Ectodermal cell (in vitro differentiated cells): ENCODE data around the gene COL4A4.
A peak's percentile ranks its signal among the peaks of the same experiment; 100 is the strongest.

Experiments used
- H3K27ac ChIP-seq: 2 replicates; pipeline ENCODE4 v1.7.0; 2013; ENCODE audit warnings: mild to moderate bottlenecking, low read depth, low read length; ENCODE audit not compliant: insufficient read depth, poor library complexity, severe bottlenecking
- H3K27me3 ChIP-seq: 2 replicates; pipeline ENCODE4 v1.7.0; 2013; ENCODE audit warnings: mild to moderate bottlenecking, low read length; ENCODE audit not compliant: insufficient read depth, control insufficient read depth, poor library complexity, severe bottlenecking
- H3K36me3 ChIP-seq: one replicate; pipeline ENCODE4 v1.7.0; 2013; ENCODE audit warnings: low read length; ENCODE audit not compliant: control insufficient read depth, insufficient read depth
- H3K4me1 ChIP-seq: one replicate; pipeline ENCODE4 v1.7.0; 2013; ENCODE audit warnings: low read length; ENCODE audit not compliant: control insufficient read depth, insufficient read depth
- H3K4me3 ChIP-seq: 2 replicates; pipeline ENCODE4 v1.7.0; 2013; ENCODE audit warnings: low read depth, low read length, control low read depth; ENCODE audit not compliant: insufficient read depth
- H3K9me3 ChIP-seq: 2 replicates; pipeline ENCODE4 v1.7.0; 2013; ENCODE audit warnings: mild to moderate bottlenecking, low read length, moderate library complexity; ENCODE audit not compliant: control insufficient read depth
- WGBS, 2 experiments: methylation state at CpG; one replicate each; pipeline ENCODE4 v1.1.7; 2013; ENCODE audit warnings: missing lambda C conversion rate in 2 of 2; 5-methylcytosine and 5-hydroxymethylcytosine counted together

Gene COL4A4

DNA sequence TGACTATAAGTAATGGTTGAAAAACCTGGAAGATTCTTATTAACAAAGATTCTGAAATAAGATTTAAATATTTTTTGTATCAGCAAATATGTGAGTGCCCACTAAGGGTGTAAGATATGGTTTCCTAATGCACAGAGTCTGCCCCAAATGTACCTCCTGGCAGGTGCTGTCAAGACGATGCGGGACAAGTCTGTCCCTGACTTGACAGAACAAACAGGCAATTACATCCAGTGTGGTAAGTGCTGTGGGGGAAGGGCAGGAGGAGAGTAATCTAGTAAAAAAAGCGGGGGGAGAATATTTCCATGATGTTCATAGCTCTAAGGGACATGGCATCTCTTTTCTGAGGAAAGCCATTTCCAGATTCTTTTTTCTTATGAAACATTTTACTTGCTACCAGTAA is 127.5 kb downstream of the COL4A4 start:
- Histone ChIP-seq H3K4me1 (peaks cover 6% of the 10 kb centered on the region), H3K36me3 (no peaks in the 10 kb centered on the region), H3K4me3 (no peak overlapping the region), H3K9me3 (no peaks in the 10 kb centered on the region), H3K27ac (no peak overlapping the region), H3K27me3 (no peaks in the 10 kb centered on the region)
- 83 to 87% methylated on average over 3 of the region's 3 CpGs for WGBS, 2 experiments

DNA sequence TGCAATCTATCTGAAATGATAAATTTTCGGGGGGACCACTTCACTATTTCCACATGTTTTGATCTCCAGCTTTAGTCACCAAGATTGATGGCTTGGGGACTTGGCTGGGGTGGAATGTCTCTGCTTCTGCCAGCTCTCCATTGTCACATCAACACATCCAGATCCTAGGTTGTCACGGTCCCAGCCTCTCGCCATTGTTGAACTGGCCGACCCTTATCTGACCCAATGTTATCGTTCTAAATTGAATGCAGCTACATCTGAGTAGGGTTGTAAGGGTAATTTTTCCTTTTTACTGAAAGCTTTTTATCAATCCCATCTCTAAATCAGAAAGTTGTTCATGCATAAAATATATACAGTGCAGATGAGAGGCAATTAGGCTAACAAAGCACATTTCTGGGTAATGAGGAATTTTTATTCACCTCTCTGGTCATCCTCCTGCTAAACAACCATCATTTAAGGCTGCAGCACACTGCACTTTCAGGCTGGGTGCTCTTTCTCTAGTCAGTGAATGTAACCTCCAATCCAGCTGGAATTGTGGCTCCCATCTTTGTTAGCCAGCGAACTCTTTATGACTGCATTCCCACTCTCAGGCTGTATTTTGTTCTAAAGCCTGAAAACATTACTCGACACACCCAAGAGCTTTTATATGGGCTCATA is 128.2 kb downstream of the COL4A4 start:
- Histone ChIP-seq H3K27me3 (no peaks in the 10 kb centered on the region), H3K36me3 (no peaks in the 10 kb centered on the region), H3K4me3 (no peak overlapping the region), H3K9me3 (no peaks in the 10 kb centered on the region), H3K4me1 (peaks cover 6% of the 10 kb centered on the region), H3K27ac (peak overlapping the region; percentile 36)
- WGBS, 2 experiments = 79 to 82% methylated on average over 7 of the region's 7 CpGs

DNA sequence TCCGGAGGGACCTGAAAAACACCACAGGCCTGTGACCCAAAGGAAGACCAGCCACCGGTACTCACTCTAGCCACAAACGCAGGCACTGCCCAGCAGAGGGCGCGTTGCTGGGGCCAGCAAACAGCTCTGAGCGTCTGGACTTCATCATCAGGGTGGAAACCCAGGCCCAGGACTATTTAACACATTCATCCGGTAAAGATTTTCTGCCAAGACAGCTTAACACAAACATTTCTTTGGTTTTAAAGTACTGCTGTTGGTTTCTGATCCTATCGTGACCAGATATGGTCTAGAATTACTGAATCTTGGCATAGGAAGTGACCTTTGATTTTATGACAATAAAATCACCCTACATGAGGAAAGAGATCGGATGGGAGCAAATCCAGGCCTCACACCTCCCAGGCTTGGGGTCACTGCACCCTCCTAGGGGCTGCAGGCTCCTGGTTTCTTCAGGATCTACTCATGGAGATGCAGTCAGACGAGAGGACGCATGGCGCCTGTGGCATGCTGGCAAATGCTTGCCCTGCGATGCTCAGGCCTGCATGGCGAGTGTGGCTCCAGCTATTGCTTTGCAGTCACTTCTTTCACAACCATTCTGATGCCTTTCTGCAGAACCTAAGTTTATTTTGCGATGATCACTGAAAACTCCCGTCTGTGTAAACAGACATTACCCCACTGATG is 130.4 kb downstream of the COL4A4 start:
- Histone ChIP-seq H3K4me1 (peaks cover 6% of the 10 kb centered on the region), H3K9me3 (no peaks in the 10 kb centered on the region), H3K4me3 (no peak overlapping the region), H3K27me3 (no peaks in the 10 kb centered on the region), H3K27ac (no peak overlapping the region), H3K36me3 (no peaks in the 10 kb centered on the region)
- 58 to 60% methylated on average over 14 to 16 of the region's 16 CpGs for WGBS, 2 experiments

DNA sequence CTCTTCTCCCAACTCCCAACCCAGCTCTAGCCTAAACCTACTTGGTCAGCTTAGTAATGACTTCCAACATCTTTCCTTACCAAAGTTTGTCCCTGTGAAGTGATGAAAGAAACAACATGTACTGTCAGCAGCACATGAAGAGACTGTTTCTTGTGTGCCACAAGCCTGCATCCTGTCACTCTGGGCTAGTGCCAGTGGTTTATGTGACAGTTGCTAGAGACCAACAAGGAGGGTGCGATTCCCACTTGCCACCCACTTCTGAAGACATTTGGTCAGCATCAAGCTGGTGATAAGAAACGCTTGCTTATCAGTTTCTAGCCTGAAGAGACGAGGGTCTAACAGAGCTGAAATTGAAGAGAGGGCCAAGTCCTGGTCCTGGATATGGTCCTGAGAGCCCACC is 132.6 kb downstream of the COL4A4 start:
- WGBS, 2 experiments = 54 to 61% methylated on average over 3 of the region's 3 CpGs
- Histone ChIP-seq H3K27me3 (no peaks in the 10 kb centered on the region), H3K36me3 (no peaks in the 10 kb centered on the region), H3K27ac (no peak overlapping the region), H3K4me1 (peaks cover 6% of the 10 kb centered on the region), H3K4me3 (no peak overlapping the region), H3K9me3 (no peaks in the 10 kb centered on the region)

DNA sequence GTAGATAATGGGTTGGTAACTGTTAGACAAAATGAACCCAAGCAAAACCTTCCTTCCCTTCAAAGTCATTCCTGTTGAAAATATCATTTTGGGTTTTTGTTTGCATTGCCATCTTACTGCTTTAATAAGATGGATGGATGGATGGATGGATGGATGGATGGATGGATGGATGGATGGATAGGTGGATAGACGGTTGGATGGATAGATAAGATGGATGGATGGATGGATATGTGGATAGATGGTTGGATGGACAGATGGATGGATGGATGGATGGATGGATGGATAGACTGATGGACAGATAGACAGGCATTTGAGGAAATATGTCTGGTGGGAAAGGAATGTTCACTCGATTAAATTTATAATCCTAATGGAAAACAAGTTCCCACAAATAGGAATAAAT is 133.2 kb downstream of the COL4A4 start:
- Histone ChIP-seq H3K36me3 (no peaks in the 10 kb centered on the region), H3K9me3 (no peaks in the 10 kb centered on the region), H3K27ac (no peak overlapping the region), H3K4me3 (no peak overlapping the region), H3K4me1 (peaks cover 1% of the 10 kb centered on the region), H3K27me3 (no peaks in the 10 kb centered on the region)
- WGBS, 2 experiments = 90 to 96% methylated on average over 2 of the region's 2 CpGs

DNA sequence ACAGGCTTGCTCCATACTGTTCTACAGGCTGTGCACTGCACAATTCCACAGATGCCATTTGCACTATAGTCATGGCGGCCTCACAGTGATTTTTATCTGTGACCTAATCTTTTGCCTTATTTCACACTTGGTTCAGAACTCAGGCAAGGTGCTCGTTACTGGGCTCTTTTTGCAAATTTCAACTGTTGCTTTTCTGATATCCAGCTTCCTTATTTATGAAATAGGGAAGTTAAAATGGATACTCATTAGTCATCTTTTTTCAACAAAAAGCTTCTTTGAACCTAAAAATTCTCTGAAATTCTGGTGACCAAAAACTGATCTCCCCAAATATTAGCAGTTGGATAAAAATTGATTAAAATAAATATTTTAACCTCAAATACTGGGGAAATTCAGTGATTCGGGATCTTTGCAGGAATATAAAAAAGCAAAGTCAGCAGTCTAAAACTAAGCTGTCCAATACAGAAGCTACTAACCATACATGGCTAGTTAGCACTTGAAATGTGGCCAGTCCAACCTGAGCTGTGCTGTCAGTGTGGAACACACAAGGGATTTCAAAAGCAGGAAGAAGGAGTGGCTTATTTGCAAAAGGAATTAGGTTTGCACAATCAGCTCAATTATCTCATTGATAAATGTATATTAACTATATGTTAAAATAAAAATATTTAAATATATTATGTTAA is 134.4 kb downstream of the COL4A4 start:
- 91 to 92% methylated on average over 3 of the region's 3 CpGs for WGBS, 2 experiments
- no peak overlapping the region for H3K27ac ChIP-seq
- H3K36me3 ChIP-seq = no peaks in the 10 kb centered on the region
- no peaks in the 10 kb centered on the region for H3K27me3 ChIP-seq
- H3K9me3 ChIP-seq = no peaks in the 10 kb centered on the region
- no peak overlapping the region for H3K4me3 ChIP-seq
- H3K4me1 ChIP-seq = no peaks in the 10 kb centered on the region

DNA sequence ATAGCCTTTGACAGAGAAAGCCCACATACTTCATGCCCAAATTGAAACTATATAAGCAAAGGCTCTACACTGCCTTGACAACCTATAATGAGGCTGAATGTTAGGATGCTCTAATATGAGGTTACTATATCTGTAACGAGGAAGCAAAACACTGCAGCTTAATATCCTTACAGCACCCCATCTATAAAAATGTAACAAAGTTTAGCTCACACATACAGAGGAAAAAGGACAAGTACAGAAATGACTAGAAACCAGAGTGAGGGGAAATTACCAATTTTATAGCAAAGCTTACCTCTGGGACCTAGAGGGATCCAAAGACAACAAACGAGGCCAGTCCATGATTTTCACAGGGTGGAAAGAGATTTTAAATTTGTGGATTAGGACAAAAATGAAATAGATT is 138.5 kb downstream of the COL4A4 start:
- WGBS, 2 experiments = 100% methylated on average over 1 to 2 of the region's 2 CpGs
- Histone ChIP-seq H3K27ac (no peak overlapping the region), H3K27me3 (no peaks in the 10 kb centered on the region), H3K36me3 (no peaks in the 10 kb centered on the region), H3K4me1 (no peaks in the 10 kb centered on the region), H3K9me3 (no peaks in the 10 kb centered on the region), H3K4me3 (no peak overlapping the region)

DNA sequence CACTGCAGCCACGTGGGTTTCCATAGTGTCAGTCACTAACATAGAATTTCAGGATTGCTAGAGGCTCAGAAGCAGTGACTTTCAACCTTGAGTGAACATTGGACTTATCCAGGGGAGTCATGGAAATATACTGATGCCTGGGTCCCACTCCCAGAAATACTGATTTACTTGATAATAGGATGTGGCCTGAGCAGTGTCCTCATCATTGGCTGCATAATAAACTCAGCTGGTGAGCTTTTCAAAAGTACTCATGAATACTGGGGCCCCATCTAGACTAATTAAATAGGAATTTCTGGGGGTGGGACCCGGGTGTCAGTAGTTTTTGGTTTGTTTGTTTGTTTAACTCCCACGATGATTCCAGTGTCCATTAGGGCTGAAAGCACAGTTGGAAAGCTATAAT is 141.4 kb downstream of the COL4A4 start:
- no peaks in the 10 kb centered on the region for H3K9me3 ChIP-seq
- H3K4me1 ChIP-seq = no peaks in the 10 kb centered on the region
- no peaks in the 10 kb centered on the region for H3K27me3 ChIP-seq
- 72 to 74% methylated on average over 3 of the region's 3 CpGs for WGBS, 2 experiments
- H3K27ac ChIP-seq = no peak overlapping the region
- no peak overlapping the region for H3K4me3 ChIP-seq
- no peaks in the 10 kb centered on the region for H3K36me3 ChIP-seq

DNA sequence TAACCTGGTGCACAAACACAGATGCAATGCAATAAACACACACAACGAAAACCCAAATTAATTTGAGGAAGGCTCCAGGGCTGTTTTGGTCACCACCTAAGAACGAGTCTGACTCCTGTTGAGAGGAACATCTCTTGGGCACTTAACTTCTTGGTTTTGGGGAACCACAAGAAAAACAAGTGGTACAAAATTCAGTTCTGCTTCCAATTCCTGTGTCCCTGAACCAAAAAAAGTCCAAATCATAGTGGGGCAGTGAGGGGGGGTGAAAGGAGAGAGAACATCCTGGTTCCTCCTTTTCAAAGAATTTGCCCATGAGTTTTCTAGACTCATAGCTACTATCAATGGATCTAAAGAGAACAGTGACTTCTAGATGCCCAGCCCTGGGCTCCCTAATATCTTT is 143.6 kb downstream of the COL4A4 start:
- Histone ChIP-seq H3K27ac (no peak overlapping the region), H3K4me1 (no peaks in the 10 kb centered on the region), H3K36me3 (no peaks in the 10 kb centered on the region), H3K4me3 (no peak overlapping the region), H3K9me3 (no peaks in the 10 kb centered on the region), H3K27me3 (no peaks in the 10 kb centered on the region)
- 95 to 96% methylated on average over 2 of the region's 2 CpGs for WGBS, 2 experiments

DNA sequence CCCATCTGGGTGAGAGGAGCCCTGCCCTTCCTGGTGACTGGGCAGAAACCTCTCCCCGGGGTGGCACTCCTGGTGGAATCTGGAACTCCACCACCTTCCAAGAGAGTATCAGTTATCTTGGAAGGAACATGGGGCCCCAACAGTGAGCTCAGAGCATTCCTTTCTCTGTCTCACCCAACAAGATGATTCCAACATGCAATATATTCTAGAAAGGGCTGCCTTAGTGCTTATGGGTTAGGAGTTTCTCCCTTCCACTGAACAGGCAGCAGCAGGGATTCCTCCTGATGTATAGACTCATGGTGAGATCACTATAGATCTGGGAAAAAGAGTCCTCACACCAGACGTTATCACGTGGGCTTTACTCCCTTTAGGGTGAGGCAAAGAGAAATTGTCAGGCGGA is 147.1 kb downstream of the COL4A4 start:
- Histone ChIP-seq H3K4me3 (no peak overlapping the region), H3K36me3 (no peaks in the 10 kb centered on the region), H3K27ac (no peak overlapping the region), H3K9me3 (no peaks in the 10 kb centered on the region), H3K27me3 (no peaks in the 10 kb centered on the region), H3K4me1 (no peaks in the 10 kb centered on the region)
- WGBS, 2 experiments = 65 to 67% methylated on average over 4 of the region's 4 CpGs
